Esophagus muscularis mucosa (tissue), 4 donors: ENCODE measurements around the gene CCT2. TPM values are rescaled to one million over a fixed set of nuclear protein-coding genes. Genes with fewer than 3 reads are reported as not detected.

Source experiments
- DNase-seq: peaks from one replicate; pipeline ENCODE4 v3.0.0-alpha.2; 2017; ENCODE audit errors: extremely low spot score
- H3K27ac ChIP-seq, 4 donors: fragments of 200-600 bp; sonication (generic); replicated peaks in 1 of 4; 1 replicate in 3 of 4; 2 replicates in 1 of 4; pipeline ENCODE4 v1.5.1; 2016 to 2019; ENCODE audit warnings: mild to moderate bottlenecking in 1 of 4
- H3K27me3 ChIP-seq, 4 donors: fragments of 200-600 bp; sonication (generic); one replicate each; pipeline versions ENCODE4 v1.5.1 to v1.6.0; 2016 to 2019
- H3K36me3 ChIP-seq, 4 donors: fragments of 200-600 bp; sonication (generic); one replicate each; pipeline ENCODE4 v1.5.1; 2016 to 2019
- H3K4me1 ChIP-seq, 4 donors: fragments of 200-600 bp; sonication (generic); one replicate each; pipeline ENCODE4 v1.5.1; 2016 to 2019
- H3K4me3 ChIP-seq, 4 donors: fragments of 200-600 bp; sonication (generic); 1 replicate in 2 of 4; 2 replicates in 2 of 4; pipeline ENCODE4 v1.5.1; 2016 to 2019; ENCODE audit warnings: mild to moderate bottlenecking in 4 of 4, moderate library complexity in 1 of 4
- H3K9me3 ChIP-seq, 4 donors: fragments of 200-600 bp; sonication (generic); 1 replicate in 3 of 4; 2 replicates in 1 of 4; pipeline ENCODE4 v1.5.1; 2016 to 2019
- CTCF ChIP-seq, 3 experiments: fragments of 200-600 bp in 2 of 3; fragments of 450-650 bp in 1 of 3; sonication (generic) in 2 of 3; IDR thresholded peaks; one replicate each; pipeline ENCODE4 v1.5.1; 2017 to 2019; ENCODE audit warnings: antibody characterized with exemption in 3 of 3, mild to moderate bottlenecking in 2 of 3, moderate library complexity in 1 of 3
- EP300 ChIP-seq: sonication (generic); formaldehyde crosslinking; IDR thresholded peaks from one replicate; pipeline ENCODE4 v1.6.1; 2017; ENCODE audit warnings: antibody characterized with exemption
- POLR2A ChIP-seq: fragments of 450-650 bp; IDR thresholded peaks from one replicate; pipeline ENCODE4 v1.6.1; 2017; ENCODE audit warnings: antibody characterized with exemption, moderate library complexity, mild to moderate bottlenecking, low read depth
- POLR2AphosphoS5 ChIP-seq, 2 donors: sonication (generic); formaldehyde crosslinking; IDR thresholded peaks; one replicate each; pipeline ENCODE4 v1.6.1; 2017; ENCODE audit warnings: antibody characterized with exemption in 2 of 2
- WGBS: methylation state at CpG from one replicate; pipeline ENCODE4 v1.1.5; 2018; 5-methylcytosine and 5-hydroxymethylcytosine counted together
- intact Hi-C: fragments of 100-400 bp; cut with DNase I; formaldehyde crosslinking; loops from one replicate; pipeline ENCODE4 v1.15.1; 2023
- total RNA-seq, 4 donors: library from RNA; depleted of rRNA; stranded (reverse); fragments of >200 nt; gene quantifications; one replicate each; pipeline versions ENCODE4 v1.1.0 to v1.2.1, GENCODE V29; 2016

CCT2 gene
- total RNA-seq, 4 donors from 2014 or later = 86.4 to 137 (median 122) TPM

DNA sequence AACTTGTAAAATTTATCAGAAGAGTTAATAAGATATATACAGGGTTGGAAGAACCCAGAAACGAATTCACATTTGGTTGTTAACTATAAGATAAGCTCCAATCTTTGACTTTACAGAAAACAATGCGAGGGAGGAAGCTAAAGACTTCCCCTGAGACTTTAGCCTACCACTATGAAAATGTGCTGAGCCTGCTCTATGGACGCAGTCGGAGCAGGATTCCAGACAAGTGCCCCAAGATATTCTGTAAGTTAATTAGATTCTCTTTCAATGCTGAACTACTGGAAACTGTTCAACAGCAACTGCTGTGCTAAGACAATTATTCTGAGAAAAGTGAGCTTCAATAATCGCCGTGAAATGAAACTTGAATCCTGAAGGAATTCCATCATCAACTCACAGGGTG is 33.8 kb downstream of the CCT2 start:
- no peaks in the 10 kb centered on the region for H3K9me3 ChIP-seq
- TF ChIP-seq EP300 = no peak
- TF ChIP-seq POLR2A = no peak
- no peak for TF ChIP-seq POLR2AphosphoS5 (IDR thresholded peaks at IDR 0.05)
- TF ChIP-seq CTCF (IDR thresholded peaks at IDR 0.05) = no peak
- H3K27me3 ChIP-seq = peaks cover 0 to 1% (median 0%) of the 10 kb centered on the region in 4 donors
- no peak overlapping the region for H3K27ac ChIP-seq
- intact Hi-C loops = no loop called here
- no peak overlapping the region for H3K4me3 ChIP-seq
- H3K4me1 ChIP-seq = no peaks in the 10 kb centered on the region
- H3K36me3 ChIP-seq = no peaks in the 10 kb centered on the region
- 64% methylated on average over 6 of the region's 6 CpGs for WGBS
- no peak for DNase-seq

GRCh38 chr12:69620077-69620476 is 34.8 kb downstream of the CCT2 start:
- intact Hi-C loops = no loop called here
- Histone ChIP-seq H3K4me1 (no peaks in the 10 kb centered on the region), H3K9me3 (no peaks in the 10 kb centered on the region), H3K27ac (no peak overlapping the region), H3K36me3 (no peaks in the 10 kb centered on the region), H3K27me3 (peaks cover 0 to 3% (median 0%) of the 10 kb centered on the region in 4 donors), H3K4me3 (no peak overlapping the region)
- TF ChIP-seq POLR2AphosphoS5 (IDR thresholded peaks at IDR 0.05) (no peak), EP300 (no peak), CTCF (IDR thresholded peaks at IDR 0.05) (no peak), POLR2A (no peak)
- WGBS = 70% methylated on average over 4 of the region's 4 CpGs
- DNase-seq = no peak

DNA sequence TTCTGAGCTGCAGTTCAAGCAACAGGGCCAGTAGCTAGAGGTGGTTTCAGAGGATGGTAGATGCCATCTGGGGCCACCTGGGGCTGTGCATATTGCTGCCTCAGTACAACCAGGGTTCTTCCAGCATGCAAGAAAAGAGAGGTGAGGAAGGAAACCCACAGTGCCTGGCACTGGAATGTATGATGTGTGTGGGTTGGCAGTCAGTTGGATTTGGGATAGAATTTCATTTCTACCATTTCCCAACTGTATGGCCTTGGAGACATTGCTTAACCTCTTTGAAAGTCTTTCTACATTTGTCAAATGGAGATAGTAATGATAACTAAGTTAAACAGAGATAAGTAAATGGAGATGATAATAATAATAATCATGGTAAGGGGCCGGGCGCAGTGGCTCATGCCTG is 35.7 kb downstream of the CCT2 start:
- intact Hi-C loops = no loop called here
- H3K9me3 ChIP-seq = no peaks in the 10 kb centered on the region
- no peak overlapping the region for H3K27ac ChIP-seq
- peaks cover 0 to 3% (median 0%) of the 10 kb centered on the region in 4 donors for H3K27me3 ChIP-seq
- TF ChIP-seq CTCF (IDR thresholded peaks at IDR 0.05) (no peak), POLR2AphosphoS5 (IDR thresholded peaks at IDR 0.05) (no peak), EP300 (no peak), POLR2A (no peak)
- 95% methylated on average over 2 of the region's 2 CpGs for WGBS
- no peak for DNase-seq
- H3K4me1 ChIP-seq = no peaks in the 10 kb centered on the region
- H3K36me3 ChIP-seq = no peaks in the 10 kb centered on the region
- H3K4me3 ChIP-seq = no peak overlapping the region

- Histone ChIP-seq H3K27ac (no peak overlapping the region), H3K9me3 (no peaks in the 10 kb centered on the region), H3K36me3 (no peaks in the 10 kb centered on the region), H3K4me3 (no peak overlapping the region), H3K4me1 (no peaks in the 10 kb centered on the region), H3K27me3 (peaks cover 0 to 3% (median 0%) of the 10 kb centered on the region in 4 donors)
- no peak for TF ChIP-seq CTCF (IDR thresholded peaks at IDR 0.05)
- no peak for TF ChIP-seq EP300
- no peak for TF ChIP-seq POLR2AphosphoS5 (IDR thresholded peaks at IDR 0.05)
- no peak for TF ChIP-seq POLR2A
- intact Hi-C loops = no loop called here
- no peak for DNase-seq
- WGBS = 91% methylated on average over 2 of the region's 2 CpGs
Measured at GRCh38 chr12:69621551-69621950, 36.3 kb downstream of the CCT2 start.

- H3K27ac ChIP-seq = no peak overlapping the region
- H3K27me3 ChIP-seq = peaks cover 0 to 3% (median 0%) of the 10 kb centered on the region in 4 donors
- H3K9me3 ChIP-seq = no peaks in the 10 kb centered on the region
- WGBS = 64% methylated on average over 6 of the region's 13 CpGs
- H3K4me1 ChIP-seq = no peaks in the 10 kb centered on the region
- TF ChIP-seq POLR2AphosphoS5 (IDR thresholded peaks at IDR 0.05) (no peak), CTCF (IDR thresholded peaks at IDR 0.05) (no peak)
- no peak for DNase-seq
- no peak overlapping the region for H3K4me3 ChIP-seq
- H3K36me3 ChIP-seq = no peaks in the 10 kb centered on the region
- intact Hi-C loops = no loop called here
Measured at GRCh38 chr12:69623970-69624369, 38.7 kb downstream of the CCT2 start.
